Colonic mucosa (tissue), 4 donors: ENCODE measurements around the gene PCSK5. TPM values are rescaled to one million over a fixed set of nuclear protein-coding genes. Genes with fewer than 3 reads are reported as not detected.

ENCODE experiments used
- DNase-seq: peaks from one replicate; pipeline ENCODE4 v3.0.0-alpha.2; 2020
- H3K27ac ChIP-seq: fragments of 200-600 bp; one replicate; pipeline ENCODE4 v1.8.0; 2021
- H3K27me3 ChIP-seq: fragments of 200-600 bp; one replicate; pipeline ENCODE4 v1.8.0; 2021
- H3K36me3 ChIP-seq: fragments of 200-600 bp; one replicate; pipeline ENCODE4 v1.8.0; 2021
- H3K4me1 ChIP-seq: fragments of 200-600 bp; one replicate; pipeline ENCODE4 v1.8.0; 2021; ENCODE audit warnings: mild to moderate bottlenecking
- H3K4me3 ChIP-seq: fragments of 200-600 bp; one replicate; pipeline ENCODE4 v1.8.0; 2021
- H3K9ac ChIP-seq, 2 donors: one replicate each; pipeline ENCODE4 v1.7.0; 2013; ENCODE audit warnings: control low read depth in 2 of 2, low read depth in 2 of 2, low read length in 2 of 2
- H3K9me3 ChIP-seq: fragments of 200-600 bp; one replicate; pipeline ENCODE4 v1.8.0; 2021
- intact Hi-C: fragments of 100-400 bp; cut with DNase I; formaldehyde crosslinking; loops from one replicate; pipeline ENCODE4 v1.14.1; 2022
- total RNA-seq, 2 donors: library from RNA; stranded (reverse); fragmentation: NEBNext Ultra II Directional in 1 of 2; extraction: Animal tissue kit (Norgen Biotek cat#: 25700) in 1 of 2; gene quantifications; one replicate each; pipeline ENCODE4 v1.2.1, GENCODE V29; 2021
- TF ChIP-seq, protein P1 (sequence below): fragments of 200-600 bp; IDR thresholded peaks from one replicate; pipeline ENCODE4 v1.8.0; 2022; ENCODE audit warnings: antibody characterized with exemption, mild to moderate bottlenecking
- donor health status: healthy.
- donor health status: DM: no; HTN: no; CAD: no.
- donor health status: DM: no; HTN: no; CAD: no.

The PCSK5 gene
- total RNA-seq, 2 donors from 2014 or later: 36.7 to 55.3 TPM

DNA sequence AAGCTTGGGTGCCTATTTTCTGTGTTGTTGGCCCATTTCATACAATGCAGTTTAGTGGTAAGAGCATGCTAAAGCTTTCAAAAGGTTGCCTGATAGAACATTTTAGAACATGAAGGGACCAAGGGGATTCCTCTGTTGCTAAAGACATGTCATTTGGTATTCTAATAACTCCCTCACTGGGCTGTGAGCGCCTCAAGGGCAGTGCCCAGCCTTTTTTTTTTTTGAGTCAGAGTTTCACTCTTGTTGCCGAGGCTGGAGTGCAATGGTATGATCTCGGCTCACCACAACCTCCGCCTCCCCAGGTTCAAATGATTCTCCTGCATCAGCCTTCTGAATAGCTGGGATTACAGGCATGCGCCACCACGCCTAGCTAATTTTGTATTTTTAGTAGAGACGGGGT lies 77.1 kb downstream of the PCSK5 start:
- H3K27ac ChIP-seq: no peak overlapping the region

DNA sequence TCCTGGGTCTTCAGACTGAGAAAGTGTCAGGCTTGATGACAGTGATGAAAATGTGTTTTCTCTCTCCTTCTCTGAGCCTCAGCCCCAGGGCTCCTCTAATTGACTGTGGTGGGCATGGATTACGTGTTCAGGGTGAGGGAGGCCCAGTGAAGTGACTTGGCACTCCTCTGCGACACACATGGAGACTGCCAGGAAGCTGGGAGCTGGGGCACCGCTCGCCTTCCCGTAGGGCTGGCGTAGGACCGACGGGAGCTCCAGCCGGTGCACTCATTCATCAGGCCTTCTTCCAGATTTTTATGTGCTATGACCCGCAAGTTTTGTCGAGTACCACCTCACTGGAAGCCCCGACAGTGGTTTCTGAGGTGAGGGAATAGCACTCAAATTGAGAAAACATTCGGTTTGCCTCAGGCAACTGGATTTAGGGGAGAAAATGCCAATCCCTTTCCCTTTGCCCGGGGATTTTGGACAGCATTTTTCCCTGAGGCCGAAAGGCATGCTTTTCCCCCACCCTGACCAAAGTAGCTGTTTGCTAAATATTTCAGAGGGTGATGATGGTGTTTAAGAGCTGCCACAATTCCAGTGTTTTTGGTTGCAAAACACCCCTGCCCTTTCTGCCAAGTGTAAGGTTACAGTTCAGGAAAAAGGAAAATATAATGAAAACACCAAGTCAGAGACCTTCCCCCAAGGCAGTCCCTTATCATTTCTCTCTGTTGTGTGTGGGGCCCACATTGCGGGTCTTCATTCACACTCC lies 83.7 kb downstream of the PCSK5 start:
- no peak for DNase-seq
- TF ChIP-seq, protein P1, sequence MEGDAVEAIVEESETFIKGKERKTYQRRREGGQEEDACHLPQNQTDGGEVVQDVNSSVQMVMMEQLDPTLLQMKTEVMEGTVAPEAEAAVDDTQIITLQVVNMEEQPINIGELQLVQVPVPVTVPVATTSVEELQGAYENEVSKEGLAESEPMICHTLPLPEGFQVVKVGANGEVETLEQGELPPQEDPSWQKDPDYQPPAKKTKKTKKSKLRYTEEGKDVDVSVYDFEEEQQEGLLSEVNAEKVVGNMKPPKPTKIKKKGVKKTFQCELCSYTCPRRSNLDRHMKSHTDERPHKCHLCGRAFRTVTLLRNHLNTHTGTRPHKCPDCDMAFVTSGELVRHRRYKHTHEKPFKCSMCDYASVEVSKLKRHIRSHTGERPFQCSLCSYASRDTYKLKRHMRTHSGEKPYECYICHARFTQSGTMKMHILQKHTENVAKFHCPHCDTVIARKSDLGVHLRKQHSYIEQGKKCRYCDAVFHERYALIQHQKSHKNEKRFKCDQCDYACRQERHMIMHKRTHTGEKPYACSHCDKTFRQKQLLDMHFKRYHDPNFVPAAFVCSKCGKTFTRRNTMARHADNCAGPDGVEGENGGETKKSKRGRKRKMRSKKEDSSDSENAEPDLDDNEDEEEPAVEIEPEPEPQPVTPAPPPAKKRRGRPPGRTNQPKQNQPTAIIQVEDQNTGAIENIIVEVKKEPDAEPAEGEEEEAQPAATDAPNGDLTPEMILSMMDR: no peak
- intact Hi-C loops: no loop called here
- no peak overlapping the region for H3K9ac ChIP-seq
- no peaks in the 10 kb centered on the region for H3K27me3 ChIP-seq
- H3K36me3 ChIP-seq: no peaks in the 10 kb centered on the region
- no peak overlapping the region for H3K27ac ChIP-seq
- H3K4me1 ChIP-seq: no peaks in the 10 kb centered on the region
- no peak overlapping the region for H3K4me3 ChIP-seq
- H3K9me3 ChIP-seq: no peaks in the 10 kb centered on the region

More for the DNA sequence above, 77.1 kb downstream of the PCSK5 start:
- Histone ChIP-seq H3K27me3 (no peaks in the 10 kb centered on the region), H3K9me3 (no peaks in the 10 kb centered on the region), H3K4me3 (no peak overlapping the region), H3K4me1 (no peaks in the 10 kb centered on the region), H3K36me3 (no peaks in the 10 kb centered on the region), H3K9ac (no peak overlapping the region)
- TF ChIP-seq, protein P1: no peak
- no peak for DNase-seq
- intact Hi-C loops: no loop called here

DNA sequence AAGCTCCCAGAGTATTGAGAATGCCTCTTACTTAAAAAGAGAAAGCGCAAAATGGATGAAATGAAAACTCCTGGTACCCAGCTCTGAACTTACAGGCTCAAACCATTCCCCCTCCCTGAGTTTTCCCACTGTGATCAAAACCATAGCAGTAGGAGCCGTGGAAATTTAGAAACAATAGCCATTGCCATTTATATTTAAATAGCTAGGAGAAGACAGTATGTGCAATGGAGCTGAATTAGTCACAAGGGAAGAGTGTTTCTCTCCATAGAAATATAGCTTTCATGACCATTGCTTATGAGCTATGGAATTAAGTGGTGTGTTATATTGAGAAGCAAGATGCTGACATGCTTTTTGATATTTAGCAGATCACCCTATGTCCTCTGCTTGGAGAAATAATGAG lies 84.6 kb downstream of the PCSK5 start:
- DNase-seq: no peak
- no peak overlapping the region for H3K27ac ChIP-seq

DNA sequence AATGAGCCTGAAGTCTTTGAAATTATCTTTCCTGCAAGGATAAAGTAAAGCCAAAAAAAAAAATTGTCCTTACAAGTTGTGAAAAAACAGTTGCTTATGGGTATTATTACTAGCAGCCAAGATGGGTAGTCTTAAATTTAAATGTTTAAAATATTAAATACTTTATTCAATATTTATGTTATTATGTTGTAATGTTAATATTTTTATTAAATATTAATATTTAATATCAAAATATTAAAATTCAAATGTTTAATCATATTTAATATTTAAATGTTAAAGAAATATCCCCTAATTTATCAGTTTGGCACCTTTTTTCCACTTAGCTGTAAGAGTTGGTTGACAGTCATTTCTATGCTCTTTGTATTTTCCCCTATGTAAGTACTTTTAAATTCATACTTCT lies 86.1 kb downstream of the PCSK5 start:
- TF ChIP-seq, protein P1: no peak
- intact Hi-C loops: no loop called here
- H3K27ac ChIP-seq: no peak overlapping the region

More for the DNA sequence above, 84.6 kb downstream of the PCSK5 start:
- no peak overlapping the region for H3K4me3 ChIP-seq
- TF ChIP-seq, protein P1: no peak
- H3K9me3 ChIP-seq: no peaks in the 10 kb centered on the region
- intact Hi-C loops: no loop called here
- H3K9ac ChIP-seq: no peak overlapping the region
- no peaks in the 10 kb centered on the region for H3K27me3 ChIP-seq
- no peaks in the 10 kb centered on the region for H3K36me3 ChIP-seq
- no peaks in the 10 kb centered on the region for H3K4me1 ChIP-seq

DNA sequence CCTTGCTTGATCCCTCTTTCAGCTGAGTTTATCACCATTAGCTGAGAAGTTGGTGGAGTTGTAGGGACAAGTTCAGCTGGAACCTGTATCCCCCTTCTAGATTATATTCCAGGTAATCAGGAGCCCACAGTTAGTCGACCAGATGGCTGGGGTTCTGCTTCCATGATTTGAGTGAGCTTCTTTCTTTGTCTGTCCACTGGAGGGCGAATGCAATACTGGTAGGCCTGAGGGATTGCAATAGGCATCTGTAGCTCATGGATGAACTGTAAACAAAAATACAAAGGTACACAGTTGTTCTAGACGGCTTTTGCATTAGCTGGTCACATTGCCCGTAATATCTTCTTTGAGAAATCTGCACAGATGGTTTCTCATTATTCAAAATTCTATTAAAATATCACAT lies 88.9 kb downstream of the PCSK5 start:
- DNase-seq: no peak
- Histone ChIP-seq H3K27ac (no peak overlapping the region), H3K4me1 (peaks cover 6% of the 10 kb centered on the region), H3K27me3 (no peaks in the 10 kb centered on the region), H3K36me3 (no peaks in the 10 kb centered on the region), H3K9me3 (no peaks in the 10 kb centered on the region), H3K9ac (no peak overlapping the region), H3K4me3 (no peak overlapping the region)
- intact Hi-C loops: no loop called here
- TF ChIP-seq, protein P1: peak; percentile 22

More for the DNA sequence above, 86.1 kb downstream of the PCSK5 start:
- Histone ChIP-seq H3K27me3 (no peaks in the 10 kb centered on the region), H3K9ac (no peak overlapping the region), H3K9me3 (no peaks in the 10 kb centered on the region), H3K4me1 (no peaks in the 10 kb centered on the region), H3K4me3 (no peak overlapping the region), H3K36me3 (no peaks in the 10 kb centered on the region)
- no peak for DNase-seq
